ENCODE results near the gene ABHD6. TPM values are rescaled to one million over a fixed set of nuclear protein-coding genes. Genes with fewer than 3 reads are reported as not detected.

The ABHD6 gene
- total and polyA plus RNA-seq, 2 experiments from 2014 or later, result 24.6 to 25.1 TPM

GRCh38 chr3:58204720-58205119 is 32.9 kb upstream of the ABHD6 start:
- DNase-seq (ENCODE audit: low spot score), result no peak
- Histone ChIP-seq H3K27me3 (no peaks in the 10 kb centered on the region), H3K4me2 (no peak overlapping the region), H2AFZ (no peak overlapping the region), H3K27ac (no peak overlapping the region), H3K9me2 (replicated peaks; ENCODE audit: insufficient read depth) (no peaks in the 10 kb centered on the region), H3K79me2 (no peaks in the 10 kb centered on the region), H4K20me1 (ENCODE audit: insufficient read depth, poor library complexity, severe bottlenecking) (no peaks in the 10 kb centered on the region), H3K9me3 (ENCODE audit: low read depth) (no peaks in the 10 kb centered on the region), H3K4me3 (no peak overlapping the region), H3K36me3 (replicated peaks; ENCODE audit: insufficient read depth, low read depth) (no peaks in the 10 kb centered on the region), H3K4me1 (ENCODE audit: insufficient read depth) (peaks cover 15% of the 10 kb centered on the region)
- TF ChIP-seq EZH2phosphoT487 (IDR thresholded peaks at IDR 0.05; ENCODE audit: low read depth, severe bottlenecking, unreplicated experiment) (no peak), EZH2 (IDR thresholded peaks at IDR 0.05; ENCODE audit: borderline replicate concordance) (no peak), CTCF (IDR thresholded peaks at IDR 0.05; ENCODE audit: poor library complexity) (no peak)
- 74% methylated on average over 4 of the region's 4 CpGs for WGBS (ENCODE audit: low lambda C conversion rate, missing lambda C conversion rate)

DNA sequence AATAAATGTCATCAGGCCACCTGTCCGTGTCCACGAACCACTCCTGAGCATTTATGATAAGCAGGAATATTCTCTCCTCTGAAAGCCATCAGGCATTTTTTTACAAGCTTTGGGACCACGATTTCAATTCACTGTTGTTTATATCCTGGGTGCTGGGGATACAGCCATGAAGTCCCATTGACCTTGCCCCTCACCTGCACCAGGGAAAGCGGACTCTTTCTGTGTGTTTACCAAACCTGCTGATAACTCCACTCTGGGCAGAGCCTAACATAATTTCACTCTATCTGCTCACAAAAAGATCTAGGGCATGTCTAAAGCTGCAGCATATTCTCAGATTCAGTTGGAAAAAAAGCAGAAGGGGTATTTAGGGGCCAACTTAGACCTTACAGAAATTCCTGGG is 31.6 kb upstream of the ABHD6 start:
- Histone ChIP-seq H3K9me3 (ENCODE audit: low read depth) (no peaks in the 10 kb centered on the region), H3K36me3 (replicated peaks; ENCODE audit: insufficient read depth, low read depth) (no peaks in the 10 kb centered on the region), H3K4me2 (no peak overlapping the region), H3K79me2 (no peaks in the 10 kb centered on the region), H3K27me3 (no peaks in the 10 kb centered on the region), H3K27ac (peak overlapping the region; percentile 34), H3K4me3 (no peak overlapping the region), H4K20me1 (ENCODE audit: insufficient read depth, poor library complexity, severe bottlenecking) (no peaks in the 10 kb centered on the region), H2AFZ (no peak overlapping the region), H3K4me1 (ENCODE audit: insufficient read depth) (peaks cover 9% of the 10 kb centered on the region), H3K9me2 (replicated peaks; ENCODE audit: insufficient read depth) (no peaks in the 10 kb centered on the region)
- WGBS (ENCODE audit: low lambda C conversion rate, missing lambda C conversion rate), result 66% methylated on average over 4 of the region's 4 CpGs
- TF ChIP-seq EZH2 (IDR thresholded peaks at IDR 0.05; ENCODE audit: borderline replicate concordance) (no peak), CTCF (IDR thresholded peaks at IDR 0.05; ENCODE audit: poor library complexity) (no peak), EZH2phosphoT487 (IDR thresholded peaks at IDR 0.05; ENCODE audit: low read depth, severe bottlenecking, unreplicated experiment) (no peak)
- DNase-seq (ENCODE audit: low spot score), result no peak

- H3K27ac ChIP-seq, result peak overlapping the region; percentile 34
- H3K9me2 ChIP-seq (replicated peaks; ENCODE audit: insufficient read depth), result no peaks in the 10 kb centered on the region
- no peaks in the 10 kb centered on the region for H3K27me3 ChIP-seq
- no peaks in the 10 kb centered on the region for H3K36me3 ChIP-seq (replicated peaks; ENCODE audit: insufficient read depth, low read depth)
- 87% methylated on average over 5 of the region's 5 CpGs for WGBS (ENCODE audit: low lambda C conversion rate, missing lambda C conversion rate)
- no peaks in the 10 kb centered on the region for H4K20me1 ChIP-seq (ENCODE audit: insufficient read depth, poor library complexity, severe bottlenecking)
- H3K4me2 ChIP-seq, result no peak overlapping the region
- H3K9me3 ChIP-seq (ENCODE audit: low read depth), result no peaks in the 10 kb centered on the region
- DNase-seq (ENCODE audit: low spot score), result no peak
- no peak overlapping the region for H3K4me3 ChIP-seq
- H2AFZ ChIP-seq, result no peak overlapping the region
- peaks cover 7% of the 10 kb centered on the region for H3K4me1 ChIP-seq (ENCODE audit: insufficient read depth)
- H3K79me2 ChIP-seq, result no peaks in the 10 kb centered on the region
- TF ChIP-seq EZH2phosphoT487 (IDR thresholded peaks at IDR 0.05; ENCODE audit: low read depth, severe bottlenecking, unreplicated experiment) (no peak), CTCF (IDR thresholded peaks at IDR 0.05; ENCODE audit: poor library complexity) (no peak), EZH2 (IDR thresholded peaks at IDR 0.05; ENCODE audit: borderline replicate concordance) (no peak)
Measured at GRCh38 chr3:58206406-58207011, 31.1 kb upstream of the ABHD6 start.
